Fibroblast of mammary gland (primary cell): ENCODE results near the gene KCNC2.
A peak's percentile ranks its signal among the peaks of the same experiment; 100 is the strongest.

Source experiments
- DNase-seq: peaks from one replicate; pipeline ENCODE4 v3.0.0-alpha.2; 2010; ENCODE audit warnings: low read depth
- H3K4me3 ChIP-seq: 2 replicates; pipeline ENCODE4 v1.5.1; 2011; ENCODE audit warnings: low read depth, mild to moderate bottlenecking, low read length, moderate library complexity; ENCODE audit not compliant: control insufficient read depth
- CTCF ChIP-seq: conservative IDR thresholded peaks from 2 replicates; pipeline ENCODE4 v1.5.1; 2011; ENCODE audit warnings: low read depth, low read length, inconsistent platforms; ENCODE audit not compliant: control insufficient read depth, insufficient read depth

Gene KCNC2

GRCh38 chr12:75115748-75116147 lies 93.9 kb downstream of the KCNC2 start:
- no peak overlapping the region for H3K4me3 ChIP-seq
- DNase-seq, result no peak
- TF ChIP-seq CTCF, result no peak

DNA sequence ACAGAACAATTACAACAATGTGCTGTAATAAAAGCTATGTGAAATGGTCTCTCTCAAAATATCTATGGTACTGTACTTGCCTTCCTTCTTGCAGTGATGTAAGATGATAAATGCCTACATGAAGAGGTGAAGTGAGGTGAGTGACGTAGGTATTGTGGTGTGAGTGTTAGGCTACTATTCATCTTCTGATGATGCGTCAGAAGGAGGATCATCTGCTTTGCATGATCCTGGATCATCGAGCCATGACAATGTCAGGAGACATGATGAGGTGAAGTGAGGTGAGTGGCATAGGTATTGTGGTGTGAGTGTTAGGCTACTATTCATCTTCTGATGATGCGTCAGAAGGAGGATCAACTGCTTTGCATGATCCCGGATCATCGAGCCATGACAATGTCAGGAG lies 105.8 kb downstream of the KCNC2 start:
- no peak for DNase-seq
- TF ChIP-seq CTCF, result no peak
- no peak overlapping the region for H3K4me3 ChIP-seq

DNA sequence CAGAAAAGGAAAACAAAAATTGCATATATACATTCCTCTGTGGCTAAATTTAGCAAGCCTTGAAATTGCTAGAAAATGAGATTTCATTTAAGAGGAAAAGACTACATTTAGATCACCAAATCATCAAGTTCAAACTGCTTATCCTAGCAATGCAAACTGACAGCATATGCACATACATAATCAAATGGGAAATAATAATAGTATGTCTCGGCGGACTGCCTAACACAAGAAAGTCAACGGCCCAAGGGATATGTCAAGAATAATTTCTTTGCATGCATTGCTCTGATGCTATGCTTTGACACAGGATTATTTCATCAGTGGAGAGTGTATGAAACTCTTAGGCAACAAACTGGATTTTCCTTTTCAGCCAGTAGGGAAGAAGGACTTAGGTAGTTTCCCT lies 107.9 kb downstream of the KCNC2 start:
- DNase-seq, result no peak

DNA sequence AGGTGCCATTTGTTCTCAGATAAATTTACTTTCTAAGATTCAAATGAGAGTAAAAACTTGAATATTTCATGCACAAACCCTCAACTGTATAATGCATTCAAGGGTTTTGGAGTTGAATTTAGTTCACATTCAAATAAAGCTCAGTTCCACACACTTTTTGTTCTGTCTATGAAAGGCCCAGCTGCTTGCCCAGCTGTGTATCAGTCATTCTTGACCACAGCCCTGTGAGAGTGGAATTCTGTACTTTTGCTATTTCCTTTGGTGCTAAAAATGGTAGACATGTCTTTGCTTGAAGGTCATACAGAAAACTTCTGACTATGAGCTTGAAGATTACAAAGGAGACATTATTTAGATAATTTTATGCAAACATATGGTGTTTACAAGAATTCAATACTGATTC lies 110.4 kb downstream of the KCNC2 start:
- no peak for DNase-seq
- TF ChIP-seq CTCF, result no peak

More for the DNA sequence above, 107.9 kb downstream of the KCNC2 start:
- H3K4me3 ChIP-seq, result no peak overlapping the region
- no peak for TF ChIP-seq CTCF

GRCh38 chr12:75097003-75097402 lies 112.6 kb downstream of the KCNC2 start:
- no peak overlapping the region for H3K4me3 ChIP-seq
- no peak for TF ChIP-seq CTCF
- DNase-seq, result no peak

More for the DNA sequence above, 110.4 kb downstream of the KCNC2 start:
- no peak overlapping the region for H3K4me3 ChIP-seq

GRCh38 chr12:75087654-75088053 lies 122.0 kb downstream of the KCNC2 start:
- no peak overlapping the region for H3K4me3 ChIP-seq
- TF ChIP-seq CTCF, result peak; percentile 6
- peak; percentile 6 for DNase-seq
